Panc1 (cell line): ENCODE data around the gene SPNS3. TPM values are rescaled to one million over a fixed set of nuclear protein-coding genes. Genes with fewer than 3 reads are reported as not detected.

Experiments used
- ATAC-seq: fragments of 200-7000 bp; cut with Tn5 transposase; 2 replicates; pipeline ENCODE4 v1.9.1; 2020; ENCODE audit warnings: mild to moderate bottlenecking, moderate library complexity
- BruUV-seq: library from RNA; stranded (reverse); fragments of 400-500 nt; replicated peaks from 2 replicates; lab custom pipeline; 2021; lab: Mats Ljungman, UMichigan
- CTCF ChIA-PET: fragments of 300-600 bp; sonication (Branson Sonifier 250); formaldehyde crosslinking; loops from one replicate; lab custom pipeline; 2022; ENCODE audit warnings: antibody characterized with exemption; lab: Charles Lee
- POLR2A ChIA-PET: fragments of 300-600 bp; sonication (Branson Sonifier 250); formaldehyde crosslinking; loops from one replicate; lab custom pipeline; 2022; ENCODE audit warnings: antibody characterized with exemption; lab: Charles Lee
- DNase-seq: peaks from one replicate; pipeline ENCODE4 v3.0.0-alpha.2; 2010; ENCODE audit warnings: low read depth, low spot score
- H3K27ac ChIP-seq: 2 replicates; pipeline ENCODE4 v1.5.1; 2011; ENCODE audit warnings: mild to moderate bottlenecking, low read length, inconsistent platforms
- H3K27me3 ChIP-seq: fragments of 200-500 bp; sonication (Bioruptor generic); 2 replicates; pipeline ENCODE4 v1.6.0; 2014; ENCODE audit warnings: low read length, inconsistent platforms; ENCODE audit not compliant: control insufficient read depth, insufficient read depth
- H3K36me3 ChIP-seq: fragments of 200-500 bp; sonication (Bioruptor generic); 2 replicates; pipeline ENCODE4 v1.5.1; 2014; ENCODE audit warnings: inconsistent platforms, mild to moderate bottlenecking, low read length, moderate library complexity; ENCODE audit not compliant: control insufficient read depth, insufficient read depth
- H3K4me1 ChIP-seq: 2 replicates; pipeline ENCODE4 v1.5.1; 2011; ENCODE audit warnings: inconsistent platforms, mild to moderate bottlenecking, low read length, moderate library complexity; ENCODE audit not compliant: control insufficient read depth, insufficient read depth
- H3K4me3 ChIP-seq, 2 experiments: 2 replicates each; pipeline ENCODE4 v1.5.1; 2011 to 2012; ENCODE audit warnings: low read depth in 2 of 2, low read length in 2 of 2, mild to moderate bottlenecking in 2 of 2, inconsistent platforms in 1 of 2, moderate library complexity in 1 of 2
- H3K9me3 ChIP-seq: fragments of 200-500 bp; sonication (Bioruptor generic); 2 replicates; pipeline ENCODE4 v1.5.1; 2014; ENCODE audit warnings: low read depth, mild to moderate bottlenecking, inconsistent platforms, low read length, moderate library complexity; ENCODE audit not compliant: control insufficient read depth, insufficient read depth
- POLR2AphosphoS5 ChIP-seq: IDR thresholded peaks from 2 replicates; pipeline ENCODE4 v1.6.1; 2012; ENCODE audit warnings: mild to moderate bottlenecking, low read depth, low read length, moderate library complexity
- SIN3A ChIP-seq: IDR thresholded peaks from 2 replicates; pipeline ENCODE4 v1.6.1; 2012; ENCODE audit warnings: low read depth, mild to moderate bottlenecking, low read length, moderate library complexity, borderline replicate concordance; ENCODE audit not compliant: insufficient read depth
- TCF7L2 ChIP-seq: IDR thresholded peaks from 2 replicates; pipeline ENCODE4 v1.6.1; 2011; ENCODE audit warnings: mild to moderate bottlenecking, low read depth, low read length, inconsistent platforms
- in situ Hi-C: cut with HindIII; loops from 2 replicates; pipeline ENCODE4 v1.10.0; 2016; ENCODE audit warnings: low sequenced_read_pairs, low pct_unique_long_range_greater_than_20kb
- intact Hi-C: fragments of 100-400 bp; cut with micrococcal nuclease; formaldehyde crosslinking; loops from one replicate; pipeline ENCODE4 v1.10.0; 2022; ENCODE audit not compliant: unreplicated experiment
- total RNA-seq: library from RNA; stranded (reverse); gene quantifications from one replicate; pipeline ENCODE4 v1.2.1, GENCODE V29; 2021; ENCODE audit not compliant: unreplicated experiment
- TF ChIP-seq, protein P1 (sequence below): fragments of 450-650 bp; IDR thresholded peaks from 2 replicates; pipeline ENCODE4 v1.5.1; 2017; ENCODE audit warnings: mild to moderate bottlenecking
- TF ChIP-seq, protein P2 (sequence below), 2 experiments: IDR thresholded peaks; 2 replicates each; pipeline ENCODE4 v1.6.1; 2011 to 2012; ENCODE audit warnings: low read depth in 2 of 2, control low read depth in 1 of 2, low read length in 1 of 2, mild to moderate bottlenecking in 1 of 2, moderate library complexity in 1 of 2; ENCODE audit not compliant: insufficient read depth in 1 of 2

The SPNS3 gene
- total RNA-seq, 1 experiment from 2014 or later: 0.10 TPM

DNA sequence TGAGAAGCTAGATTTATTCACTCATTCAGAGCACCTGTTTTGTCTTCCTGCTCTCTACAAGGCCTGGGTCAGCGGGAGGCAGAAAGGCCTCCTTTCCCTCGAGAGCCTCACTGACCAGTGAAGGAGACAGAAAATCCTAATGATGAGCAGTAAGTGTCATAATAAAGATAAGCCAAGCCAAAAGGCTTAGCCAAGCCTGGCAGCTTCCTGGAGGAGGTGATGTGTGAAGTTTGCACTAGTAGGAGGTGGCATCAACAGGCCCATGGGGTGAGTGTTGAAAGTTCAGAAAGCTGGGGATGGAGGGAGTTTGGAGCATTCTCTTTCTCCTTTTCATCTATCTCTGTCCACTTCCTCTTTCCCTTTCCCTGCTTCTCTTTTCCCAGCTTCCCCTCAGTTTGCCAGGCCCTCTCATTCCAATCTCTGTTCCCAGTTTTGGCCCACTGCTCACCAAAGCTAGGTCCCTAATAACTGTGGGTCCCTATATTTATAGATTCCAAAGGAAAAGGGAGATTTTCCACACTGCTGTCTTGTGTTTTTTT is 16.5 kb upstream of the SPNS3 start:
- no peak overlapping the region for H3K4me3 ChIP-seq
- H3K27me3 ChIP-seq: no peaks in the 10 kb centered on the region
- DNase-seq: no peak
- no peak overlapping the region for H3K27ac ChIP-seq
- no peaks in the 10 kb centered on the region for H3K9me3 ChIP-seq
- ChIA-PET POLR2A (interaction anchor here (0.6 kb wide), 1 partner anchor 398 kb away, joined by 6 read pairs; no protein-coding TSS in a partner anchor), CTCF (interaction anchor here (0.6 kb wide), 1 partner anchor 217 kb away, joined by 7 read pairs; no protein-coding TSS in a partner anchor)
- no peaks in the 10 kb centered on the region for H3K4me1 ChIP-seq
- in situ Hi-C loops: no loop called here
- no peaks in the 10 kb centered on the region for H3K36me3 ChIP-seq
- BruUV-seq: no TSS peak
- no peak for ATAC-seq
- intact Hi-C loops: no loop called here
- TF ChIP-seq, protein P1, sequence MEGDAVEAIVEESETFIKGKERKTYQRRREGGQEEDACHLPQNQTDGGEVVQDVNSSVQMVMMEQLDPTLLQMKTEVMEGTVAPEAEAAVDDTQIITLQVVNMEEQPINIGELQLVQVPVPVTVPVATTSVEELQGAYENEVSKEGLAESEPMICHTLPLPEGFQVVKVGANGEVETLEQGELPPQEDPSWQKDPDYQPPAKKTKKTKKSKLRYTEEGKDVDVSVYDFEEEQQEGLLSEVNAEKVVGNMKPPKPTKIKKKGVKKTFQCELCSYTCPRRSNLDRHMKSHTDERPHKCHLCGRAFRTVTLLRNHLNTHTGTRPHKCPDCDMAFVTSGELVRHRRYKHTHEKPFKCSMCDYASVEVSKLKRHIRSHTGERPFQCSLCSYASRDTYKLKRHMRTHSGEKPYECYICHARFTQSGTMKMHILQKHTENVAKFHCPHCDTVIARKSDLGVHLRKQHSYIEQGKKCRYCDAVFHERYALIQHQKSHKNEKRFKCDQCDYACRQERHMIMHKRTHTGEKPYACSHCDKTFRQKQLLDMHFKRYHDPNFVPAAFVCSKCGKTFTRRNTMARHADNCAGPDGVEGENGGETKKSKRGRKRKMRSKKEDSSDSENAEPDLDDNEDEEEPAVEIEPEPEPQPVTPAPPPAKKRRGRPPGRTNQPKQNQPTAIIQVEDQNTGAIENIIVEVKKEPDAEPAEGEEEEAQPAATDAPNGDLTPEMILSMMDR: no peak
- TF ChIP-seq SIN3A (no peak), TCF7L2 (no peak), POLR2AphosphoS5 (no peak)
- TF ChIP-seq, protein P2, sequence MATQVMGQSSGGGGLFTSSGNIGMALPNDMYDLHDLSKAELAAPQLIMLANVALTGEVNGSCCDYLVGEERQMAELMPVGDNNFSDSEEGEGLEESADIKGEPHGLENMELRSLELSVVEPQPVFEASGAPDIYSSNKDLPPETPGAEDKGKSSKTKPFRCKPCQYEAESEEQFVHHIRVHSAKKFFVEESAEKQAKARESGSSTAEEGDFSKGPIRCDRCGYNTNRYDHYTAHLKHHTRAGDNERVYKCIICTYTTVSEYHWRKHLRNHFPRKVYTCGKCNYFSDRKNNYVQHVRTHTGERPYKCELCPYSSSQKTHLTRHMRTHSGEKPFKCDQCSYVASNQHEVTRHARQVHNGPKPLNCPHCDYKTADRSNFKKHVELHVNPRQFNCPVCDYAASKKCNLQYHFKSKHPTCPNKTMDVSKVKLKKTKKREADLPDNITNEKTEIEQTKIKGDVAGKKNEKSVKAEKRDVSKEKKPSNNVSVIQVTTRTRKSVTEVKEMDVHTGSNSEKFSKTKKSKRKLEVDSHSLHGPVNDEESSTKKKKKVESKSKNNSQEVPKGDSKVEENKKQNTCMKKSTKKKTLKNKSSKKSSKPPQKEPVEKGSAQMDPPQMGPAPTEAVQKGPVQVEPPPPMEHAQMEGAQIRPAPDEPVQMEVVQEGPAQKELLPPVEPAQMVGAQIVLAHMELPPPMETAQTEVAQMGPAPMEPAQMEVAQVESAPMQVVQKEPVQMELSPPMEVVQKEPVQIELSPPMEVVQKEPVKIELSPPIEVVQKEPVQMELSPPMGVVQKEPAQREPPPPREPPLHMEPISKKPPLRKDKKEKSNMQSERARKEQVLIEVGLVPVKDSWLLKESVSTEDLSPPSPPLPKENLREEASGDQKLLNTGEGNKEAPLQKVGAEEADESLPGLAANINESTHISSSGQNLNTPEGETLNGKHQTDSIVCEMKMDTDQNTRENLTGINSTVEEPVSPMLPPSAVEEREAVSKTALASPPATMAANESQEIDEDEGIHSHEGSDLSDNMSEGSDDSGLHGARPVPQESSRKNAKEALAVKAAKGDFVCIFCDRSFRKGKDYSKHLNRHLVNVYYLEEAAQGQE (IDR thresholded peaks at IDR 0.05; ENCODE audit: insufficient read depth in 1 of 2, low read depth in 2 of 2, low read length in 1 of 2): no peak

DNA sequence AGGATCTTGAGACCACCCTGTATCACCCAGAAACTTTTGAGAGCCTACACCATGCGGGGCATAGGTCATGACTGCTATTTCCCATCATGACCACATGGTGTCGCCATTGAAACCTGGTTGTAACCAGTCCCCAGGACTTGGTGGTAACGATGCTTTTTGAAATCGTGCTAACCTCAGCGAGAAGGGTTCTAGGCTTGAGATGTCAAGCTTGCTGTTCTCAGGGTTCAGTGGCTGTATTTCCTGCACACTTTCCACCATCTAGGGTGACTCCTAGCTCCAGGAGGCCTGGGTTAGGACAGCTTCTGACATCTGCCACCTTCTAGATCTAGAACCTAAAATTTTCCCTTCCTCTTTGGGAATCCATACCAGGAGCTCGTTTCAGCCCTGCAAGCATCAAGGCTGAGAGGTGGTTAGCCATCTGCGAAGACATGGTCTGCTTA is 13.0 kb upstream of the SPNS3 start:
- BruUV-seq: no TSS peak
- TF ChIP-seq, protein P2 (IDR thresholded peaks at IDR 0.05; ENCODE audit: insufficient read depth in 1 of 2, low read depth in 2 of 2, low read length in 1 of 2): no peak
- TF ChIP-seq TCF7L2: no peak
- TF ChIP-seq, protein P1: peak; percentile 87
- H3K27ac ChIP-seq: no peak overlapping the region
- ChIA-PET CTCF (interaction anchor here (0.5 to 0.7 kb wide), 4 partner anchors 57 to 260 kb away, joined by 3 to 6 read pairs (median 4); partner anchors contain the start of gene SPNS2), POLR2A (interaction anchor here (0.7 kb wide), 2 partner anchors 257 to 853 kb away, joined by 7 to 11 read pairs; no protein-coding TSS in a partner anchor)
- in situ Hi-C loops (no loop called here), intact Hi-C loops (no loop called here)
- H3K27me3 ChIP-seq: no peaks in the 10 kb centered on the region
- H3K9me3 ChIP-seq: no peaks in the 10 kb centered on the region
- H3K4me1 ChIP-seq: no peaks in the 10 kb centered on the region
- DNase-seq (peak; percentile 77), ATAC-seq (peak; percentile 92)
- H3K4me3 ChIP-seq: no peak overlapping the region
- no peaks in the 10 kb centered on the region for H3K36me3 ChIP-seq
